ENCODE measurements around the gene FRMD3.

The FRMD3 gene

DNA sequence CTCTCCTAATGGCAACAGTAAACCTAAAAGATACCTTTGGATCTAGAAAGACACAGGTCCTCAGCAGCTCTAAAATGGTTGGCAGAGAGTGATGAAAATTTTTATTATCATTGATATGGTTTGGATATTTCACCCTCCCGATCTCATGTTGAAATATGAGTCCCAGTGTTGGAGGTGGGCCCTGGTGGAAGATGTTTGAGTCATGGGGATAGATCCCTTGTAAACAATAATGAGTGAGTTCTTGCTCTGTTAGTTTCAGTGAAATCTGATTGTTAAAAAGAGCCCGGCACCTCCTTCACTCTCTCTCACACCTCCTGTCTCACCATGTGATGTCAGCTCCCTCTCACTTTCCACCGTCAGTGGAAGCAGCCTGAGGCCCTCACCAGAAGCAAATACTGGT, 117.7 kb downstream of the FRMD3 start:
- DNase-seq (ENCODE audit: extremely low read depth, low read depth) = no peak

DNA sequence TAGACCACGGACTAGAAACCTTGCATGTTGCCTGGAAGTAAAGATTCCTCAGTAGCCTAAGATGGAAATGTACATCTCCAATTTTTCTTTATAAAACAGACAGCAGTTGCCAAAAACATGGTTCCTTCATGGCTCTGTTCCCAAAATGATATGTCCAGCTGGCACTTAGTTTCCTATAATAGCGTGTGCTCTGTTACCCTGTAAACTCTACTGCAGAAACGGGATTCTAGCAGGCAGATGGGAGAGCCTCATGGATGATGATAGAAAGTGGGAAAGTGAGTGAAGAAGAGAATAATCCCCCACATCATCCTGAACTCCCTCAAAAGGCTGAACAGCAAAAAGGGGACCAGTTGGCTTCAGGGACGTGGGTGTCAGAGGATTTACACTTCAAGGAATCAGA, 118.2 kb downstream of the FRMD3 start:
- H3K4me3 ChIP-seq (replicated peaks; ENCODE audit: low read depth, low read length) = no peak overlapping the region
- TF ChIP-seq, protein P1, sequence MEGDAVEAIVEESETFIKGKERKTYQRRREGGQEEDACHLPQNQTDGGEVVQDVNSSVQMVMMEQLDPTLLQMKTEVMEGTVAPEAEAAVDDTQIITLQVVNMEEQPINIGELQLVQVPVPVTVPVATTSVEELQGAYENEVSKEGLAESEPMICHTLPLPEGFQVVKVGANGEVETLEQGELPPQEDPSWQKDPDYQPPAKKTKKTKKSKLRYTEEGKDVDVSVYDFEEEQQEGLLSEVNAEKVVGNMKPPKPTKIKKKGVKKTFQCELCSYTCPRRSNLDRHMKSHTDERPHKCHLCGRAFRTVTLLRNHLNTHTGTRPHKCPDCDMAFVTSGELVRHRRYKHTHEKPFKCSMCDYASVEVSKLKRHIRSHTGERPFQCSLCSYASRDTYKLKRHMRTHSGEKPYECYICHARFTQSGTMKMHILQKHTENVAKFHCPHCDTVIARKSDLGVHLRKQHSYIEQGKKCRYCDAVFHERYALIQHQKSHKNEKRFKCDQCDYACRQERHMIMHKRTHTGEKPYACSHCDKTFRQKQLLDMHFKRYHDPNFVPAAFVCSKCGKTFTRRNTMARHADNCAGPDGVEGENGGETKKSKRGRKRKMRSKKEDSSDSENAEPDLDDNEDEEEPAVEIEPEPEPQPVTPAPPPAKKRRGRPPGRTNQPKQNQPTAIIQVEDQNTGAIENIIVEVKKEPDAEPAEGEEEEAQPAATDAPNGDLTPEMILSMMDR (IDR thresholded peaks at IDR 0.05; ENCODE audit: low read depth, low read length, missing control alignments) = no peak
- DNase-seq (ENCODE audit: extremely low read depth, low read depth) = no peak

More for the DNA sequence above, 117.7 kb downstream of the FRMD3 start:
- TF ChIP-seq, protein P1 (IDR thresholded peaks at IDR 0.05; ENCODE audit: low read depth, low read length, missing control alignments) = no peak
- H3K4me3 ChIP-seq (replicated peaks; ENCODE audit: low read depth, low read length) = no peak overlapping the region

DNA sequence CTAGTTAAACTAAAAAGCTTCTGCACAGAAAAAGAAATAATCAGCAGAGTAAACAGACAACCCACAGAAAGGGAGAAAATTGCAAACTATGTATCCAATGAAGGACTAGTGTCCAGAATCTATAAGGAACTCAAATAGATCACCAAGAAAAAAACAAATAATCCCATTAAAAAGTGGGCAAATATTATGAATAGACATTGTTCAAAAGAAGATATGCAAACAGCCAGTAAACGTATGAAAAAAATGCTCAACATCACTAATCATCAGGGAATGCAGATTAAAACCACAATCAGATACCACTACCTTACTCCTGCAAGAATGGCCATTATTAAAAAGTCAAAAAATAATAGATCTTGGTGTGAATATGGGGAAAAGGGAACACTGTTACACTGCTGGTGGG, 119.9 kb downstream of the FRMD3 start:
- TF ChIP-seq, protein P1 (IDR thresholded peaks at IDR 0.05; ENCODE audit: low read depth, low read length, missing control alignments) = no peak
- DNase-seq (ENCODE audit: extremely low read depth, low read depth) = no peak
- no peak overlapping the region for H3K4me3 ChIP-seq (replicated peaks; ENCODE audit: low read depth, low read length)

DNA sequence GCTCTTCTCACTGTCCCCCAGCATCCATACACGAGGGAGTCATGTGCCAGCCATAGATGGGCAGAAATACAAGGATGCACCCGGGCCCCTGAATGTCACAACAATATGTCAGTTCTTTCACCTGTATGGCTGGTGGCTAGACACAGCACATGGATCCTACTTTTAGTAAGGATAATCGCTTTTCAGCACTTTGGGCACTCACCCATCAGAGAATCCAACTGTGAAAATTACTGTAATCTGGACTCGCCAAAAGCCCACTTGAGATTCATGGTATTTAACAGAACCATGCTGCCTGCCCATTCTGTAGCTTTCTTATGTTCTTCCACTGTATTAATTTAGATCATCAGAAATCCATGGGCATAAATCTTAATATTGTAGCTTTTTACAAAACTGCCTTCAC, 124.8 kb downstream of the FRMD3 start:
- no peak overlapping the region for H3K4me3 ChIP-seq (replicated peaks; ENCODE audit: low read depth, low read length)
- TF ChIP-seq, protein P1 (IDR thresholded peaks at IDR 0.05; ENCODE audit: low read depth, low read length, missing control alignments) = no peak
- no peak for DNase-seq (ENCODE audit: extremely low read depth, low read depth)

GRCh38 chr9:83410701-83411100, 127.5 kb downstream of the FRMD3 start:
- no peak for DNase-seq (ENCODE audit: extremely low read depth, low read depth)
- no peak overlapping the region for H3K4me3 ChIP-seq (replicated peaks; ENCODE audit: low read depth, low read length)
- TF ChIP-seq, protein P1 (IDR thresholded peaks at IDR 0.05; ENCODE audit: low read depth, low read length, missing control alignments) = no peak

GRCh38 chr9:83406921-83407320, 131.3 kb downstream of the FRMD3 start:
- H3K4me3 ChIP-seq (replicated peaks; ENCODE audit: low read depth, low read length) = no peak overlapping the region
- TF ChIP-seq, protein P1 (IDR thresholded peaks at IDR 0.05; ENCODE audit: low read depth, low read length, missing control alignments) = no peak
- DNase-seq (ENCODE audit: extremely low read depth, low read depth) = no peak

DNA sequence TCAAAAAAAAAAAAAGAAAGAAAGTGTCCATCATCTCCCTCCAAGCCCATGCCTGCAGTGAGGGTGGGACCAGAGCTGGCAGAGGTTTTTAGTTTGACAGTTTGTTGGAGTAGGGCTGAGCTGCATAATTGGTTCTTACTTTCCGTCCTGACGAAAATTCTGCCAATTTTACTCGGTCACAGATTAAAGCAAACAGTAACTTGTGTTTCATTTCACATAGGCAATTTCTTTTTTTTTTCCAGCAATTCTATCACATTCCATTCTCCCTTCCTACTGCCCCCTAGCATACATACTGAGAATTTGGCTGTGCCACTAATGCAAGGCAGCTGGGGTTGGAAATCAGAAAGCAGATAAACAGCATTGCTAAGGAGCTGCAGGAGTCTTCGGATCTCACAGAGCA, 132.4 kb downstream of the FRMD3 start:
- TF ChIP-seq, protein P1 (IDR thresholded peaks at IDR 0.05; ENCODE audit: low read depth, low read length, missing control alignments) = no peak
- H3K4me3 ChIP-seq (replicated peaks; ENCODE audit: low read depth, low read length) = no peak overlapping the region
- DNase-seq (ENCODE audit: extremely low read depth, low read depth) = no peak

Measured in HFF-Myc (cell line).